HL-60 (cell line): ENCODE results near the gene MXRA7.

Experiments
- CTCF ChIP-seq: IDR thresholded peaks from one replicate; pipeline ENCODE4 v1.5.1; 2011; ENCODE audit warnings: low read length, control low read depth, inconsistent platforms; ENCODE audit not compliant: insufficient read depth
- GABPA ChIP-seq: IDR thresholded peaks from 2 replicates; pipeline ENCODE4 v1.6.1; 2012; ENCODE audit warnings: low read depth
- POLR2AphosphoS5 ChIP-seq: IDR thresholded peaks from 2 replicates; pipeline ENCODE4 v1.6.1; 2012; ENCODE audit warnings: low read depth
- REST ChIP-seq: IDR thresholded peaks from 2 replicates; pipeline ENCODE4 v1.6.1; 2012; ENCODE audit warnings: low read depth; ENCODE audit not compliant: insufficient replicate concordance
- SPI1 ChIP-seq: IDR thresholded peaks from 2 replicates; pipeline ENCODE4 v1.6.1; 2012; ENCODE audit warnings: low read depth, mild to moderate bottlenecking, borderline replicate concordance

- TF ChIP-seq CTCF (no peak), GABPA (no peak), POLR2AphosphoS5 (no peak), REST (no peak), SPI1 (no peak)
Measured at GRCh38 chr17:76672892-76673291, 37.9 kb downstream of the MXRA7 start.
